Panc1 (cell line): ENCODE measurements around the gene CRADD.

Source experiments
- CTCF ChIP-seq: fragments of 450-650 bp; IDR thresholded peaks from 2 replicates; pipeline ENCODE4 v1.5.1; 2017; ENCODE audit warnings: mild to moderate bottlenecking
- POLR2AphosphoS5 ChIP-seq: IDR thresholded peaks from 2 replicates; pipeline ENCODE4 v1.6.1; 2012; ENCODE audit warnings: mild to moderate bottlenecking, low read depth, low read length, moderate library complexity
- REST ChIP-seq, 2 experiments: IDR thresholded peaks; 2 replicates each; pipeline ENCODE4 v1.6.1; 2011 to 2012; ENCODE audit warnings: low read depth in 2 of 2, control low read depth in 1 of 2, low read length in 1 of 2, mild to moderate bottlenecking in 1 of 2, moderate library complexity in 1 of 2; ENCODE audit not compliant: insufficient read depth in 1 of 2
- TCF7L2 ChIP-seq: IDR thresholded peaks from 2 replicates; pipeline ENCODE4 v1.6.1; 2011; ENCODE audit warnings: mild to moderate bottlenecking, low read depth, low read length, inconsistent platforms

DNA sequence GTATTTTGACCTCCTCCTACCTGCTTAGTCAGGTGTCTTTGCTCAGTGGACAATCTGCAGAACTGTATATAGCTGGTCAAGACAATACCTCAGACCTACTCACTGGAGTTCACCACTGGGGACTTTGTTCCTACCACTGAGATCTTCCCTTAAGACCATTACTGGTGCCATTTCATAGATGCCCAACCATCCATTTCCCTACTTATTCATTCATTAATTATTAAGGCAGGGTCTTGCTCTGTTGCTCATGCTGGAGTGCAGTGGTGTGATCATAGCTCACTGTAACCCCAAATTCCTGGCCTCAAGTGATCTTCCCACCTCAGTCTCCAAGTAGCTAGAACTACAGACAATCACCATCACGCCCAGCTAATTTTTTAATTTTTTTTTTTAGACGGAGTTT is 22.8 kb upstream of the CRADD start:
- TF ChIP-seq CTCF (no peak), REST (IDR thresholded peaks at IDR 0.05; ENCODE audit: insufficient read depth in 1 of 2, low read depth in 2 of 2, low read length in 1 of 2) (no peak), TCF7L2 (no peak), POLR2AphosphoS5 (no peak)
